Measurements from ENCODE around the gene PMVK. TPM values are rescaled to one million over a fixed set of nuclear protein-coding genes. Genes with fewer than 3 reads are reported as not detected.
A peak's percentile ranks its signal among the peaks of the same experiment; 100 is the strongest.

The PMVK gene
- total RNA-seq, 1 experiment from 2014 or later, result 42.2 TPM

DNA sequence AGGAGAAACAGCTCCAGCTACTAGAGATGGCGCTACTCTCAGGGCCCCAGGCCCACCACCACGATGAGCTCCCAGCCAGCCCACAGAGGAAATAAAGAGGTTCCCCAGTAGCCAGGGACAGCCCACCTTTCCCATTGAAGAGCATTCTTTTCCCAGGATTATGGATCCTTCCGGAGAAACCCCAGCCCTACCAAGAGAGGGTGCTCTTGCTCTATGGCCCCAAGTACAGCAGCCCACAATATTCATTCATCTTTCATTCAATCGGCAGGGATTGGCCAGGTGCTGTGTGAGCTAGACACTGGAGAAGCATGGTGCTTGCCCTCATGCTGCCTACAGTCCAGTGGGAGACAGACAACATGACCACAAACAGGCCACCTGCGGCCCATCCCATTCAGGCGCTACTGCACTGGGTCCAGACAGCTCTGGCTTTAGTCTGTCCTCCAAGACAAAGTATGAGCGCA, 29.9 kb downstream of the PMVK start:
- Histone ChIP-seq H3K4me1 (ENCODE audit: control insufficient read depth, insufficient read depth, low read length) (no peaks in the 10 kb centered on the region), H3K9me3 (ENCODE audit: control insufficient read depth, insufficient read depth, low read depth, low read length) (no peaks in the 10 kb centered on the region), H3K36me3 (ENCODE audit: control insufficient read depth, insufficient read depth, low read length) (no peaks in the 10 kb centered on the region), H3K27me3 (ENCODE audit: control insufficient read depth, insufficient read depth, low read length) (no peaks in the 10 kb centered on the region), H3K4me3 (ENCODE audit: low read depth in 2 of 2, low read length in 2 of 2) (no peak overlapping the region), H3K27ac (ENCODE audit: low read length) (no peak overlapping the region)
- peak; percentile 2 for DNase-seq (ENCODE audit: low read depth, low spot score)
- ChIA-PET POLR2A (no interaction called here), CTCF (no interaction called here)
- intact Hi-C loops (cut with micrococcal nuclease; ENCODE audit: unreplicated experiment) (no loop called here), in situ Hi-C loops (cut with HindIII; ENCODE audit: low pct_unique_long_range_greater_than_20kb, low sequenced_read_pairs) (no loop called here)
- TF ChIP-seq, protein P1, sequence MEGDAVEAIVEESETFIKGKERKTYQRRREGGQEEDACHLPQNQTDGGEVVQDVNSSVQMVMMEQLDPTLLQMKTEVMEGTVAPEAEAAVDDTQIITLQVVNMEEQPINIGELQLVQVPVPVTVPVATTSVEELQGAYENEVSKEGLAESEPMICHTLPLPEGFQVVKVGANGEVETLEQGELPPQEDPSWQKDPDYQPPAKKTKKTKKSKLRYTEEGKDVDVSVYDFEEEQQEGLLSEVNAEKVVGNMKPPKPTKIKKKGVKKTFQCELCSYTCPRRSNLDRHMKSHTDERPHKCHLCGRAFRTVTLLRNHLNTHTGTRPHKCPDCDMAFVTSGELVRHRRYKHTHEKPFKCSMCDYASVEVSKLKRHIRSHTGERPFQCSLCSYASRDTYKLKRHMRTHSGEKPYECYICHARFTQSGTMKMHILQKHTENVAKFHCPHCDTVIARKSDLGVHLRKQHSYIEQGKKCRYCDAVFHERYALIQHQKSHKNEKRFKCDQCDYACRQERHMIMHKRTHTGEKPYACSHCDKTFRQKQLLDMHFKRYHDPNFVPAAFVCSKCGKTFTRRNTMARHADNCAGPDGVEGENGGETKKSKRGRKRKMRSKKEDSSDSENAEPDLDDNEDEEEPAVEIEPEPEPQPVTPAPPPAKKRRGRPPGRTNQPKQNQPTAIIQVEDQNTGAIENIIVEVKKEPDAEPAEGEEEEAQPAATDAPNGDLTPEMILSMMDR (IDR thresholded peaks at IDR 0.05), result peak; percentile 77
- no peak for TF ChIP-seq TCF7L2 (IDR thresholded peaks at IDR 0.05; ENCODE audit: low read depth, low read length)
- TF ChIP-seq POLR2AphosphoS5 (IDR thresholded peaks at IDR 0.05; ENCODE audit: low read depth, low read length), result no peak
- peak; percentile 82 for ATAC-seq
- no TSS peak for BruUV-seq (replicated peaks)

DNA sequence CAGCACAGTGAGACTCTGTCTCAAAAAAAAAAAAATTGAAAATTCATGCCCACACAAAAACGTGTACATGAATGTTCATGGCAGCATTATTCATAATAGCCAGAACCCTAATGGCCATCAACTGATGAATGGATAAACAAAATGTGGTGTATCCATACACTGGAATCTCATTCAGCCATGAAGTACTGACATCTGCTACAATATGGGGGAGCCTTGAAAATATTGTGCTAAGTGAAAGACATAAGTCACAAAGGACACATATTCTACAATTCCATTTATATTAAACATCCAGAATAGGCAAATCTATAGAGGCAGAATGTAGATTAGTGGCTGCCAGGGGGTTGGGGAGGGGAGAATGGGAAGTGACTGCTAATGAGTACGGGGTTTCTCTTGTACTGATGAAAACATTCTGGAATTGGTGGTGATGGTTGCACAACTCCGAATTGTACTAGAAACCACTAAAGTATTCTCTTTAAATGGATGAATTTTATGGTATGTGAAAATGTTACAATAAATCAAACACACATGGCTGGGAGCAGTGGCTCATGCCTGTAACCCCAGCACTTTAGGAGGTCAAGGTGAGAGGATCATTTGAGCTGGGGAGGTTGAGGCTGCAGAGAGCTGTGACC, 33.5 kb downstream of the PMVK start:
- no peak overlapping the region for H3K4me3 ChIP-seq (ENCODE audit: low read depth in 2 of 2, low read length in 2 of 2)
- TF ChIP-seq POLR2AphosphoS5 (IDR thresholded peaks at IDR 0.05; ENCODE audit: low read depth, low read length) (no peak), TCF7L2 (IDR thresholded peaks at IDR 0.05; ENCODE audit: low read depth, low read length) (no peak), SIN3A (IDR thresholded peaks at IDR 0.05; ENCODE audit: borderline replicate concordance, insufficient read depth, low read depth, low read length) (no peak)
- TF ChIP-seq, protein P2, sequence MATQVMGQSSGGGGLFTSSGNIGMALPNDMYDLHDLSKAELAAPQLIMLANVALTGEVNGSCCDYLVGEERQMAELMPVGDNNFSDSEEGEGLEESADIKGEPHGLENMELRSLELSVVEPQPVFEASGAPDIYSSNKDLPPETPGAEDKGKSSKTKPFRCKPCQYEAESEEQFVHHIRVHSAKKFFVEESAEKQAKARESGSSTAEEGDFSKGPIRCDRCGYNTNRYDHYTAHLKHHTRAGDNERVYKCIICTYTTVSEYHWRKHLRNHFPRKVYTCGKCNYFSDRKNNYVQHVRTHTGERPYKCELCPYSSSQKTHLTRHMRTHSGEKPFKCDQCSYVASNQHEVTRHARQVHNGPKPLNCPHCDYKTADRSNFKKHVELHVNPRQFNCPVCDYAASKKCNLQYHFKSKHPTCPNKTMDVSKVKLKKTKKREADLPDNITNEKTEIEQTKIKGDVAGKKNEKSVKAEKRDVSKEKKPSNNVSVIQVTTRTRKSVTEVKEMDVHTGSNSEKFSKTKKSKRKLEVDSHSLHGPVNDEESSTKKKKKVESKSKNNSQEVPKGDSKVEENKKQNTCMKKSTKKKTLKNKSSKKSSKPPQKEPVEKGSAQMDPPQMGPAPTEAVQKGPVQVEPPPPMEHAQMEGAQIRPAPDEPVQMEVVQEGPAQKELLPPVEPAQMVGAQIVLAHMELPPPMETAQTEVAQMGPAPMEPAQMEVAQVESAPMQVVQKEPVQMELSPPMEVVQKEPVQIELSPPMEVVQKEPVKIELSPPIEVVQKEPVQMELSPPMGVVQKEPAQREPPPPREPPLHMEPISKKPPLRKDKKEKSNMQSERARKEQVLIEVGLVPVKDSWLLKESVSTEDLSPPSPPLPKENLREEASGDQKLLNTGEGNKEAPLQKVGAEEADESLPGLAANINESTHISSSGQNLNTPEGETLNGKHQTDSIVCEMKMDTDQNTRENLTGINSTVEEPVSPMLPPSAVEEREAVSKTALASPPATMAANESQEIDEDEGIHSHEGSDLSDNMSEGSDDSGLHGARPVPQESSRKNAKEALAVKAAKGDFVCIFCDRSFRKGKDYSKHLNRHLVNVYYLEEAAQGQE (IDR thresholded peaks at IDR 0.05; ENCODE audit: insufficient read depth in 1 of 2, low read depth in 2 of 2, low read length in 1 of 2), result no peak
- TF ChIP-seq, protein P1 (IDR thresholded peaks at IDR 0.05), result no peak
- in situ Hi-C loops (cut with HindIII; ENCODE audit: low pct_unique_long_range_greater_than_20kb, low sequenced_read_pairs) (no loop called here), intact Hi-C loops (cut with micrococcal nuclease; ENCODE audit: unreplicated experiment) (no loop called here)
- H3K4me1 ChIP-seq (ENCODE audit: control insufficient read depth, insufficient read depth, low read length), result no peaks in the 10 kb centered on the region
- no peak for DNase-seq (ENCODE audit: low read depth, low spot score)
- no peak for ATAC-seq
- H3K27ac ChIP-seq (ENCODE audit: low read length), result no peak overlapping the region
- no peaks in the 10 kb centered on the region for H3K9me3 ChIP-seq (ENCODE audit: control insufficient read depth, insufficient read depth, low read depth, low read length)
- no peaks in the 10 kb centered on the region for H3K36me3 ChIP-seq (ENCODE audit: control insufficient read depth, insufficient read depth, low read length)
- no TSS peak for BruUV-seq (replicated peaks)
- CTCF ChIA-PET, result interaction anchor here (0.6 to 0.7 kb wide), 3 partner anchors 15 to 43 kb away, joined by 3 to 5 read pairs (median 3); no protein-coding TSS in a partner anchor
- H3K27me3 ChIP-seq (ENCODE audit: control insufficient read depth, insufficient read depth, low read length), result no peaks in the 10 kb centered on the region
- POLR2A ChIA-PET, result no interaction called here
